ENCODE results near the gene RNF4. TPM values are rescaled to one million over a fixed set of nuclear protein-coding genes. Genes with fewer than 3 reads are reported as not detected.

Gene RNF4
- total RNA-seq, 1 experiment from 2014 or later: 28.3 TPM

- no peak for DNase-seq (ENCODE audit: low spot score)
- in situ Hi-C loops (cut with HindIII; ENCODE audit: low sequenced_read_pairs): no loop called here
Measured at GRCh38 chr4:2436761-2437474, 32.0 kb upstream of the RNF4 start.

- in situ Hi-C loops (cut with HindIII; ENCODE audit: low sequenced_read_pairs): no loop called here
- no peak for DNase-seq (ENCODE audit: low spot score)
Measured at GRCh38 chr4:2437475-2438215, 31.3 kb upstream of the RNF4 start.

DNA sequence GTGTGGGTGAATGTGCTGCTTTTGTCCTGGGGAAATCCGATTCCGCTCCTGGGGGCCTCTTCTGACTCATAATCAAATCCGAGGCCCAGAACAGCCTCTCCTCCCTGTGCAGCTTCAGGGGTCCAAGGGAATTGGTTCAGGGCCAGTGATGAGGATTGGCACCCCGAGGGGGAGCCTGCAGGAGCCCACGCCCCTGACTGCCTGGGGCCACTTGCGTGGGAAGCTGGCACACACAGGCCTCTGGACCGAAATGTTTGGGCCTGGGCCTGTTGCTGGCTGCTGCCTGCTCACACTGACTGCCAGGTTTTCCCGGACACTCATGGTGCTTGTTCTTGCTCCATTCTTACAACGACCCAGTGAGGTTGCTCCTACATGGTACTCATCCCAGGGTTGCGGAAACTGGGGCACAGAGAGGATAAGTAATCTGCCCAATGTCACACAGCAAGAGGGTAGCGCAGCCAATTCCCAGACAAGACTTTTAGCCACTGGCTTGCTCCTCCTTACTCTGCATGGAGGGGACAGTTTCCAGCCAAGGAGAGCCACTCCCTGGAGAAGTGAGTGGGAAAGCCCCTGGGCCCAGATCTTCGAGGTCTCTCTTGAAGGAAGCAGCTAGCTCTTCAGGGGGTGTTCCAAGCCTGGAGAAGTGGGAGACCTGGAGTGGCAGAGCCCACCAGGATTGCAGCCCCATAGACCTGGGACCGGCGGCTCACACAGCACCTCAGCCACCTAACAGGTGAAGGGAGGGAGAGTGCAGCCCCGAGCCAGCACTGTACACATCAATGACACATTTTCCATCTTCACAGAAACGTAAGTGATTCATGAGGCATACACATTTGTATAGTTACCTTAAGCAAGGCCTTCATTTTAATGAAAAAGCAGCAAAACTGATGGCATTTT, 29.8 kb upstream of the RNF4 start:
- DNase-seq (ENCODE audit: low spot score): no peak
- in situ Hi-C loops (cut with HindIII; ENCODE audit: low sequenced_read_pairs): no loop called here

- in situ Hi-C loops (cut with HindIII; ENCODE audit: low sequenced_read_pairs): no loop called here
Measured at GRCh38 chr4:2441393-2442174, 27.3 kb upstream of the RNF4 start.

DNA sequence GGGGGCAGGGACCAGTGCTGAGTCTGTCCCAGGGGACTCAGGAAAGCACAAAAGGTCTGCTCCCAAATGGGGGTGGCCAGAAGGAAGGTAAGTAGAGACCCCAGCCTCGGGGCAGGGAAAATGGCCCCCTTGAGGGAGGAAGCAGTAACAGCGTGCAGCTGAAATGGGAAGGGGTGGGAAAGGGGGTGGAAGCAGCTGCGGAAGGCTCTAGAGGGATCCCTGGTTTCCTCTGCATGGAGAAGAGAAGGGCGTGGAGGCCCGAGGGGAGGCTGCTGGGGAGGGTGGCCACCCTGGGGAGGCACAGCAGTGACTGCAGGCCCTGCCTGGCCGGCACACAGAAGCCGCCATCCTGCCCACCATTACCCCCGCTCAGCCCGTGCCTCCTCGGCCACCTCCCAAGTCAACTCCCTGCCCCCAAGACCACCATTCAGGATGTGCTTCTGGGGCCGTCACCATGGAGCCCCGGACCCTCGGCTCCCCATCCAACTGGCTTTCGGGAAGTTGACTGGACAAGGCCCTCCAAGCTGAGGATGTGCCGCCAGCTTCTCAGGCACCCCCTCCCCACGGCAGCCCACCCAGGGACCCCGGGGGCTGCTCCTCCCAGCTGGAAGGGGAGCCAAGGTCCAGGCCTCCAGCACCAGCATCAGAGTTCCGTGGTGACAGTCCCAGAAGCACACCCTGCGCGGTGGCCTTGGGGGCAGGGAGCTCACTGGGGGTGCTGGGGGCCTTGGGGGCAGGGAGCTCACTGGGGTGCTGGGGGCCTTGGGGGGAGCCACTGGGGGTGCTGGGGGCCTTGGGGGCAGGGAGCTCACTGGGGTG, 26.5 kb upstream of the RNF4 start:
- DNase-seq (ENCODE audit: low spot score): no peak
- in situ Hi-C loops (cut with HindIII; ENCODE audit: low sequenced_read_pairs): no loop called here

More at GRCh38 chr4:2441393-2442174, 27.3 kb upstream of the RNF4 start:
- peak; percentile 60 for DNase-seq (ENCODE audit: low spot score)

GRCh38 chr4:2443061-2443730, 25.7 kb upstream of the RNF4 start:
- DNase-seq (ENCODE audit: low spot score): no peak
- in situ Hi-C loops (cut with HindIII; ENCODE audit: low sequenced_read_pairs): no loop called here

- no peak for DNase-seq (ENCODE audit: low spot score)
- in situ Hi-C loops (cut with HindIII; ENCODE audit: low sequenced_read_pairs): no loop called here
Measured at GRCh38 chr4:2443956-2444740, 24.8 kb upstream of the RNF4 start.

GRCh38 chr4:2445130-2445529, 23.8 kb upstream of the RNF4 start:
- in situ Hi-C loops (cut with HindIII; ENCODE audit: low sequenced_read_pairs): no loop called here
- no peak for DNase-seq (ENCODE audit: low spot score)

- in situ Hi-C loops (cut with HindIII; ENCODE audit: low sequenced_read_pairs): no loop called here
- no peak for DNase-seq (ENCODE audit: low spot score)
Measured at GRCh38 chr4:2445571-2445970, 23.3 kb upstream of the RNF4 start.

- in situ Hi-C loops (cut with HindIII; ENCODE audit: low sequenced_read_pairs): no loop called here
- DNase-seq (ENCODE audit: low spot score): no peak
Measured at GRCh38 chr4:2446656-2447564, 22.0 kb upstream of the RNF4 start.

- in situ Hi-C loops (cut with HindIII; ENCODE audit: low sequenced_read_pairs): no loop called here
- DNase-seq (ENCODE audit: low spot score): no peak
Measured at GRCh38 chr4:2448589-2448988, 20.3 kb upstream of the RNF4 start.

DNA sequence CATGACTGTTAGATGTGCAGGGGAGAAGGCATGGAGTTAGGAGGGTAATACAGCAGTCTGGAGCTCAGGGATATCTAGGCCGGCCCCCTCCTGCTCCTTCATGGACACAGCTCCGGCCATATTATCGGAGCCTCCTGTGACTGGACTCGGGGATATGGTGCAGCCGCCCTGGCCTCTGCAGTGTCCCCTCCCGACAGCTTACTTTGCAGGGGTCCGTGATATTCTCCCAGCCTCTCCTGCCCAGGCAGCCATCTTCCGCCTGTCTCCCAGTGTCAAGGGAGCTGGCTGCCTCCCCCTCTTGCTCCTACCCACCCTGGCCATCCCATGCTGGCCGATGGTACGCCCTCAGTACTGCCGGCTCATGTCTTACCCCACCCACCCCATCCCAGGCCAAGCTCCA, 19.9 kb upstream of the RNF4 start:
- no peak for DNase-seq (ENCODE audit: low spot score)
- in situ Hi-C loops (cut with HindIII; ENCODE audit: low sequenced_read_pairs): no loop called here

DNA sequence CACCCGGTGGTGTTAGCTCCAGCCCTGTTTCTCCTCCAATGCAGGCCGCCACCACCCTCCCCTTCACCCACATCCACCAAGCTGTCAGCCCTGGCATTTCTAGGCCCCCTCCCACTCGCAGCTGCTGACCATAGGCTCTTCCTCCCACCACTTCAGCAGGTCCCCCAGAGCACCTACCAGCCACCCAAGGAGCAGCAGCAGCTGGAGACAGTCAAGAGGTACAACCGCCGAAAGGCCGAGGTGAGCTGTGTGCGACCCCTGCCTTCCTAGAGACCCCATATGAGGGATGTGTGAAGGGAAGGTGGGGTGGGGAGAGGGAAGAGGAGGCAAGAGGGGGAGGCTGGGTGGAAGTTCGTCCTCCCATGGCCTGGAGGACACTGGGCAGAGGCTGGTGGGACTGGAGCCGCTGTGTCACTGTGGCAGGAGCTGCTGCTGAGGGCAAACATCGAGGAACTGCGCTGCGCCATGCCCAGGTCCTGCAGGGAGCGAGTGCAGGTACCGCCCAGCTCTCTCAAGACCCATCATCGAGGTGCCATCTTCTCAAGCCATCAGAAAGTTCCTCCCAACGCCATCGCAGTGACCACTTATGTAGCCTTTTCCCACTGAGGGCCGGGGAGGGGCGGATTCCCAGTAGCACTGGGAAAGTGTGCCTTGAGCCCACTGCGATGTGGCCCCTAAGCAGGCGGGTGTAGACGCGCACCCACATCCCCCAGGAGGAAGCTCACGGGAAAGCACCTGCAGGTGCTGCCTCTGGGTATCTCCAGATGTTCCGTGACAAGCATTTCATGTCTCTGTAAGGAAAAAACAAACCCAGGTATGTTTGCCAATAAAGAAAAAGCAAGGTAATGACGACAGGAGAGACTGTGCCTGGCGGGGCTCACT, 19.2 kb upstream of the RNF4 start:
- DNase-seq (ENCODE audit: low spot score): no peak
- in situ Hi-C loops (cut with HindIII; ENCODE audit: low sequenced_read_pairs): loop anchor here (10.0 kb wide), 1 partner anchor 205 kb away; the partner anchor contains the start of genes HAUS3 and POLN

DNA sequence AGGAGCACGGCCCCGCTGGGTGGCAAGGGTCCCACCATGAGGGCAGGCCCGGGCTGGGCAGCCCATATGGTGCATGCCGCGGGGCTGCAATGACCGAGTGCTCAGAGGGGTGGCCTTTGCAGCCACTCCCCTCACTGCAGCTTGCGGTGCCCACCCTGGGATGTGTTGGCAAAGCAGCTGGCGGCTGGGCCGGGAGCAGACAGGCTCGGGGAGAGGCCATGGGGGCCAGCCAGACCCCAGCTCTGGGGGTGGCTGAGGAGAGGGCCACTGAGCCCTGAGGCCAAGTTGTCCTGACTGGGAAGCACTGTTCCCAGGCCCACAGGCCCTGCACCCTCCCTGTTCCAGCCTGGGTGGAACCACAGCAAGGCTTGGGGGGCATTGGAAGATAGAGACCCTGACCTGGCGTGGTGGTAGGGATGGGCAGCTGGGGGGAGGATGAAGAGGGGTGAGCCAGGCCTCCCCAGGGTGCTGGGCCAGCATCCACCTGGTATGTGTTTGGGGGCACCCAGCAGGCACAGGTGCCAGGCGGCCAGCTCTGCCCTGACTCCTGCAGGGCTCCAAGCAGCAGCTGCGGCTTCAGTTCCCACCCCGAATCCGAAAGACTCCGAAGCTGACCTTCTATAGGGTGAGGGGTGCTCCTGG, 18.4 kb upstream of the RNF4 start:
- no peak for DNase-seq (ENCODE audit: low spot score)
- in situ Hi-C loops (cut with HindIII; ENCODE audit: low sequenced_read_pairs): loop anchor here (10.0 kb wide), 1 partner anchor 206 kb away; the partner anchor contains the start of genes HAUS3 and POLN

Measured in G401 (cell line).